Activated gamma-delta T cell treated with Interleukin-2 at 50 U/mL for 16 hours (primary cell): Measurements from ENCODE around the gene HMX3.

ENCODE experiments used
- DNase-seq: peaks from one replicate; pipeline ENCODE4 v3.0.0-alpha.2; 2020

The HMX3 gene

GRCh38 chr10:123180101-123181090 is 44.6 kb downstream of the HMX3 start:
- DNase-seq, result no peak

- DNase-seq, result no peak
These were observed 48.0 kb downstream of the HMX3 start for GRCh38 chr10:123183724-123184123.

- no peak for DNase-seq
These were observed 52.0 kb downstream of the HMX3 start for GRCh38 chr10:123187781-123188180.
